GM21737 (cell line): ENCODE data around the gene PRDM1.

Experiments
- ATAC-seq: cut with Tn5 transposase; IDR thresholded peaks from one replicate; pipeline ENCODE4 v1.9.1; 2021; ENCODE audit warnings: mild to moderate bottlenecking, moderate library complexity; ENCODE audit not compliant: unreplicated experiment

Gene PRDM1

DNA sequence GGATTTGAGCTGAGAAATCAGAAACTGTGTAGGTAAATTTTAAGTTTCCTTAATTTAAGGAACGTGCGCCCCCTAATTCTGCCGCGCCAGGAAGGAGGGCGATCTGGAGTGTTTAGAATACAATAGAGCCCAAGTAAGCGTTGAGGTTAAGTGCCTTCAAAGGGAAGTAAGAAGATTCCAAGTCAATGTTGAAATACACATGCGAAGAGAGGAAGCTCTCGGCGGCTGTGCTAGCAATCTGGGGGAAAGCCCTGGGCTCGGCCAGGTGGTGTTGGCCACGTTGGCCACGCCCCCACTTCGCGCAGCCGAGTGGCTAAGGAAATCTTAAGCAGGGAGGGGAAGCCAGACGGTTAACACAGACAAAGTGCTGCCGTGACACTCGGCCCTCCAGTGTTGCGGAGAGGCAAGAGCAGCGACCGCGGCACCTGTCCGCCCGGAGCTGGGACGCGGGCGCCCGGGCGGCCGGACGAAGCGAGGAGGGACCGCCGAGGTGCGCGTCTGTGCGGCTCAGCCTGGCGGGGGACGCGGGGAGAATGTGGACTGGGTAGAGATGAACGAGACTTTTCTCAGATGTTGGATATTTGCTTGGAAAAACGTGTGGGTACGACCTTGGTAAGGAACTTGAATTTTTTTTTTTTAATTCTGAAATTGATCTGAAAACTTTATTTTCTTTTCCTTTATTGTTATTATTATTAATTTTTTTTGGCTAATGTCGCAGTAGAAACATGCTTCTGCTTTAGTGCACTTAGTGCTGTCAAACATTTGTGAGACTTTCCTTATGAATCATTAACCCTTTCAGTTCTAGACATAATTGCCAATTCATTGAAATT is at the start of gene PRDM1:
Gene PRDM1, plus strand, starts transcription at position 353 of the 830 bp plus-strand sequence. Its CDS starts 218 bp downstream, at position 571.
- ATAC-seq, result peak; percentile 73

DNA sequence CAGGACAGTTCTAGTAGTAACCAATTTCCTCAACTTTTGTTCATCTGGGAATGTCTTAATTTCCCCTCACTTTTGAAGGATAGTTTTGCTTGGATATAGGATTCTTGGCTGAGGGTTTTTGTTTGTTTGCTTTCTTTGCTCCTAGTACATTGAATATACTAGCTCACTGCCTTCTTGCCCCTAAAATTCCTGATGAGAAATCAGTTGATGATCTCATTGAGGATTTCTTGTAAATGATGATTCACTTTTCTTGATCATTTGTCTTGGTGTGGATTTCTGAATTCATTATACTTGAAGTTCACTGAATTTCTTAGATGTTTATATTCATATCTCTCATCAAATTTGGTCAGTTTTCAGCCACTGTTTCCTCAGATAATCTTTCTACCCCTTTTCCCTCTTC is 49.1 kb upstream of the PRDM1 start:
- ATAC-seq, result no peak

DNA sequence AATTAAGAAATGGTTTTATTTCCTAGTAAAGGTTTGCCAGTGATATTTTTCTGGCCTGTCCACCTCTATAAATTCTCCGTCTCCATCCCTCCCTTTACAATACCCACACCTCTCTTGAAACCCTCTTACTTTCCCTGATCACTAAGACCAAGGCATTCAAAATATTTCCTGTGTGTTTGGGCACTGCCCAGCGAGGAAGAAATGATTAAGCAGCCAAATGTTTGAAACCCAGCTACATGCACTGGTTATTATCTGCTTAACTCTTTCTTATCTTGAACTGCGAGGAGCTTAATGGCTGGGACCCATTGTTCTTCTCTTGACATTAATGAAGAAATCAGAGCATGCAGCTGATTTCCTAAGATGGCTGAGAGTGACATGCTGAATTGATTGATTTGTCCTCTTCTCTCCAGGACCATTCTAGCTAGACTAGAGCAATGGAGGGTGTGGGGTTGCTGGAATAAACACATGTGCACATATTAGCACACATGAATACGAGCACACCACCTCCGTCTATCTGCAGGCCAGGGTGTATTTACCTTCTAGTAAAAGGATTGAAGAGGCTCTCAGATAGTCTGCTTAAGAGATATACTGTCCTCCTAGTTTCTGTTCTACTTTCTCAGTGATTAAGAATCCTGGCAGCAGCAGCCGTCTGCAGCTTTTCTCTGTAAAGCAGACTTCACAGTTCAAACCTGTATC is 46.1 kb upstream of the PRDM1 start:
- no peak for ATAC-seq

DNA sequence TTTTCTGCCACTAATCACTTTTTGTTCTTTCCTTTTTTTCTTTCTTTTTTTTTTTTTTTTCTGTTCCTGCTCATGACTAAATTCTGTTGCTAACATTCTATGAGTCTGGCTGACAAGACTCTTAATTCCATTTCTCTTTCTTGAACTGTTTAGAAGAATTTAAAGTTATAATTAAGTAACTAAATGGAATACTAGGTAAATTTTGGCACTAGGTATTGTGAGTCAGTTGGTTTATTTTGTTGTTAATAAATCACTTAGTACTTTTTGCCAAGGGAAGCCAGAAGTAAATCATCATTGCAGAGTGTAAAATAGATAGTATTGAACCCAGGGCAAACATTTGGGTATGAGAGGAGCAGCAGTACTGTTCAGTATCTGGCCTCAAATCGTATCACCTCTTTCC is 42.0 kb upstream of the PRDM1 start:
- no peak for ATAC-seq

DNA sequence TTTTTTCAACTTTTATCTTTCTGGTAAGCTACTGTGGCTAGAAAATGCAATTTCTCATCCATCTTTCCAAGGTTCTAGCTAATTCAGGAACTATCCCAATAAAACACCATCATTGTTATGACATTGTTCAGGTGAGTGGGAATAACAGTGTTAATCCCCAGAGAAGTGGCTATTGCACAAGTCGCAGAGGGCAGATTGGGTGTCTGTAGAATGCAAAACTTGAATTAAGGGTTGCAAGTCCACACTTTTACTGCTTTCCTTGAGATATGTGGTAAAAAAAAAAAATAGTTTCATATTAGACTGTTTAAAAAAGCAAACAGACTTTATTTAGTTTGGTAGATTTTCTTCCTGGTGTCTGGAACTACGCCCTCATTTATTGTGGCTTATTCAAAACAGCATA is 41.1 kb upstream of the PRDM1 start:
- no peak for ATAC-seq

DNA sequence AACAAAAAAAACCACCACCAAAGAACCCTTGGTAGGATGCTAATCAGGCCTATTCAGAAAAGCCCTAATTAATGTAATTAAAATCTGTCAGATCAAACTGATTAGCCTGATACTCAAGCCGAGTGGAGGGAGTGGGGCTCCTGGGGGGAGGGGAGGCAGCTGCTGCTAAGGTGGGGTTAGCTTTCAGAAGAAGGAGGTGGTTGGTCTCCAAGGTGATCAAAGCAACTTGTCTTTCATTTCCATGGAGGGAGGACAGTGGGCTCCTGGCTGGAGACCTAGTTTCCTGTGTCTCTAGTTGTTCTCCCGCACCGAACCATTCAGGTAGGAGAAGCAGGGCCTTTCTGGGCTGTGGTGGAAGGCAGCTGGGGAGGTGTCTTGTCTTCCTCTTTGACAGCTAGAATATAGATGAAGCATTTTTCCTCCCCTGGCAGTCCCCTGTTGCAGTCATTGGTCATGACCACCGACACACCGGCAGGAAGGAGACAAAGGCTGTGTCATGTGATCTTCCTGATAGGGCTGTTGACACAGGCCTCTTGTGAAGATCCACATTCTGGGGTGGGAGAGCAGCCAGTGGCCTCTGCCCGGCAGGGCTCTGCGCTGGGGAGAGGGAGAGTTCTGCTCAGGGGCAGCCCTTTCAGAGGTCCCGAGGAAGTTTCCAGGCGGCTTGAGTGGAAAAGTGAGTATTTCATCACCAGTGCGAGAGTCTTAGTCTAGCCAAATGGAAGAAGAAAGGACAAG is 39.9 kb upstream of the PRDM1 start:
- no peak for ATAC-seq

DNA sequence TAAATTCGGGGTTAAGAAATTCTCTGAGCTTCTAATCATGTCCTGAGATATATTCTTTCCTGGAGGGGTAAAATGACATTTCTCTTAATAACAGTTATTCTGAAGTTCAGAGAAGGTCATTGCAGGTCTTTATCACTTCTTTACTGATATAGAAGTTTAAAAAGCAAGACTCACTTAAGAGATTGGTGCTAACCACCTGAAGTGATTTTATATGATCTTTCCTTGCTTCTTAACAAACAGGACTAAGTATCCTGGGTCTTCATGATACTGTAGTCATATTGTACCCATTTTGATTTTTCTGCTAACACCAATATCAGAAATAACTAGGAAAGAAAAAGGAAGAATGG is 39.3 kb upstream of the PRDM1 start:
- no peak for ATAC-seq

DNA sequence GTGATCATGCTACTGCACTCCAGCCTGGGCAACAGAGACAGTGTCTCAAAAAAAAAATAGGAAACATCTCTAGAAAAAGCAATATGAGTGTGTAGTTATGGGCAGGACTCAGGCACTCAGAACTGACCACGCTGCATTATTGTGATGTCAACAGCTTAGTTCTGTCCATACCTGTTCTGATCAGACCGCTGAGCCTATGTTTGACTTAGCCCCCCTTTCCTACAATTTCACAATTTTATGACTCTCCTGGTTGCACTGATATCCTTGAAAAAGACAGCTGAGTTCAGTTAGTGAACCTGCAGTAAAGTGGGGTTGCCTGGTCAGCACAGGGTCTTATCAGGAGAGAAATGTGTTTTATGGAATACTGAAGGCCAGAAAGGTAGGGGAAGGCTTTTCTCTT is 37.8 kb upstream of the PRDM1 start:
- ATAC-seq, result no peak

DNA sequence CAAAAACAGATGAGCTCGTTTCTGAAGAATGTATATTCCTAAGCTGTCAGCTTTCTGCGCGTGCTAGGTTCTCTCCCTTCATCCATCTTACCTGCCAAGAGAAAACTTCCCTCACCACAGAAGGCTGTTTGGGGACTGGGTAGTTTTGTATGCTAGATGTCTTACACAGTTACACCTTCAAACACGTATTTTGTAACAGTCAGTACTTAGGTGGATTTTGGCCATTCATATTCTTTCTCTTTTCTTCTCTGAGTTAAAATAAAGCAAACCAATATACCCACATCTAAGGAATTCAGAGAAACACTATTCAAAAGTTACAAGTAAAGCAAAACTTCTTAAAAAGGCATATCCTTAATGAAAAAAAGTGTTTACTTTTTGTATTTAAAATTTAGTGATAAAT is 35.6 kb upstream of the PRDM1 start:
- ATAC-seq, result no peak

DNA sequence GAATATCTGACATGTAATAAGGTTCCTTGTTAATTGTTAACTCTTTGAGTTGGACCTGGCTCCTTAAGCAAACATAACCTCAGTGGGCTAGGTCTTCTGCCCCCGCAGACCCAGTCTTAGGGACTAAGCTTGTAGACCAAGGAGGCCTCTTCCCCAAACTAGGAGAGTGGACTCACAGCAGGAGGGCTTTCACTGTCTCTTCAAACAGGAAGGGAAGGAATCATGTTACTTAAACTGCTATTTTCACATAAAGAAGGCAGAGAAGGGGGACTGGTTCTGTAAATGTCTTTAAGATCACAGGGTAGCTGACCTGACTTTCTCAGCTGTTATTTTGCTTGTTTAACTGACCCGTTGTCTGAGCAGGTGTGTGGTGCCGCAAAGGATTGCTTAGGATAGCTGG is 34.9 kb upstream of the PRDM1 start:
- no peak for ATAC-seq

DNA sequence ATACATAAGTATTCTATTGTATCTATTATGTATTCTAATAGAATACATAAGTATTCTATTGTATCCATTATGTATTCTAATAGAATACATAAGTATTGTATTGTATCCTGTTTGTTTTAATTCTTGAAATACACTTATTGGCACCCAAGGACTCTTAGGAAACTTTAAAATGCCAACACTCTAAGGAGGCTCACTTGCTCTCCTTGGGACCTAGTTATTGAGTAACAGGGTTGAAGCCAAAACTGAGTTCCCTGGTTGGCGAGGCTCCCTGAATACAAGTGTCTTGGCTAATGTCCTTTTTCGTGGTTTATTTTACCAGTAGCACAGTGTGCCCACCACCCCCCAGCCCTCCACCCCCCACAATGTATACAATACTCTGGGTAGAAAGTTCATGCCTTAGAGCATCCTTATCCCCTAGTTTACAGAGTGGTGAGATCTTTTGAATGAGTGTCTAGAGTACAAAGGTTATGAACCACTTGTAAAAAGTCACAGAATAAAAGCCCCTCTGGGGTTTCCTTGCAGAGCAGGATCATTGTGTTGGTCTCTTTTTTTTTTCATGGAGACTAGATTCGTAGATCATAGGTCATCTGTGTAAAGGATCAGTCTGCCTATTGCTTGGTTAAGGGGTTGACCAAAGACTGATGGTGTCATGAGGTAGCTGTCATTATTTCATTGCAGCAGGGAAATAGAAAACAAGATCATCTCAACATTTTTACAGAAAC is 32.5 kb upstream of the PRDM1 start:
- ATAC-seq, result no peak

DNA sequence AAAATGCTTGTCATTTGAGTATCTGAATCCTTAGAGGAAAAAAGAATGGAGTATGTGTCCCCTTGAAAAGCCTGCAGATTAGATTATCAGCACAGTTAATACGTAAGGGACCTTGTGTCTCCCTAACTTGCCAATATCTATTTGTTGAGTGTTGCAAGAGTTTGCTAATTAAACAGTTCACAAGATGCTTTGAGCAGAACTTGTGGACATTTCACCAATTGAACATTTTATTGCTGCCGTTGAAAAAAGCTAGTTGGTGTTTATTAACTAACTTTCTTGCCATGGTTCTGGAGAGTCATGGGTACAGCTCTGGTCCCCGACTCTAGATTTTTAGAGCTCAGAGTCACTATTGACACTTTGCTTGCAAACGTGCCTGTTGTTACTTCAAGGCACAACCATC is 30.6 kb upstream of the PRDM1 start:
- no peak for ATAC-seq

DNA sequence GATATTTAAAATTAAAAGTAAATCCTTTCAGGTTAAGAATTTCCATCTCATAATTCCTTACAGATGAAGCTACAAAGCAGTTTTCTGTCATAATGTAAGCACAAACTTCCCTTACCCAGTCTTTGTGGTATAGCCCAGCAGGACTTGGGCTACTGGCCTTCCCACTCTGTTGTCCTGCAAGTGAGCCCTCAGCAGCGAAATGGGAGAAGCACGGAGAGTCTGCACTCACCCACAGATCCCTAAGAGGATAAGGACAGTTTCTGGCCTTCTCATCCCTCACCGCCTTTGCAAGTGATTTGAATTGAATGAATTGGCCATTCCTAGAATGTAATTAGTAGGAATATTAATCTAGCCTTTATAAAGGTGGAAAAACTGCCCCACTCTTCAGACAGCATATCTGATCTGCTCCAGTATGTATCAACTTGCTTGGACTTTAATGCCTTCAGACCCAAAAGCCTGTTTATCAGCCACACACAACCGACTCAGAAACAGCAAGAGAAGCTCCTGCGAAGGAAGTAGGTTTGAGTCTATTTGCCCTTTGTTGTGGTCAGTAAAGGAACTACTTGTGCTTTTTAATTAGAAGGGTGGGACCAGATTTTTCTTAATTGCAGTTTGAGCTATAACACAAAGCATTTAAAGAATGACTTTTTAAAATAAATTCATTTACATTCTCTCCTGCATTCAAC is 29.9 kb upstream of the PRDM1 start:
- no peak for ATAC-seq

DNA sequence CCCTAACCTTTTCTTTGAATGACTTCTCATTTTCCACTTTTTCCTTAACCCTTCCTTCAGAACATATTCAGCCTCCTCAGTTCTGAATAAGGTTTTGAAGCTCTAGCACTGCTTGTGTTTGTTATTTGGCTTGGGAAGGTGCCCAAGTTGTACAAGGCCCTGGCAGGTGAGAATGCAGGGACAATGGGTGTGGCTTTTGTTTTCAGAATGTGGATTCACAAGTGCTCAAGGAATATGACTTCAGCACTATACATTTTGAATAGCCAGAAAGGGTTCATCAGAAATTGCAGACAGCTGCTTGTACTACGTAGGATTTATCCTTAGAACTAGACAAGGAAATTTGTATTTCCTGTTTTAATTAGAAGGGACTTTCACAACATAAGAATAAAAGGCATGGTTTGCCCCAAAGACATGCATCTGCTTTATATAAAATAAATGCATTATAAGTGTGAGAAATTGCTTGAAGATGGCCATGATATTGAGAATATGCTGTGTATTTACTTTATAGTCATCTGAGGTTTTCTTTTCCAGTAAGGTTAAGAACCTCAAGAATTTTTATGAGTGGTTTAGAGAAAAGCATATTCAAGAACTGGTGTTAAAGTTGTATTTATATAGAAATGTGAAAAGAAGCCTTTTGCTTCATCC is 29.3 kb upstream of the PRDM1 start:
- ATAC-seq, result no peak

DNA sequence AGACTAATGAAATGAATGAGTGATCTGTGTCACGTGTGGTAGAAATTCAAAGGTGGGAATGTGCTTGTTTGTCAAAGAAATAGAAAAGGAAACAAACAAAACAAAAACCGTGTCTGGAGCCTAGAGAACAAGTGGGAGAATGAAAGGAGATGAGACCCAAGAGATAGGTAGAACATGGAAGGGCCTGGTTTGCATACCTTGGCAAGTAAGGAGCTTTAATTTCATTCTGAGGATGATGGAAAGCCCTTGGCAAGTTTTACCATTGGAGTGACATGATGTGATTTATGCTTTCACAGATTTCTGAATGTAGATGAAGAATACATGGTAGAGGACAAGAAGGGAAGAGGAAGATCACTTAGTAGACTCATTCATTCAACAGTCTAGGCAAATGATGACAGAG is 26.8 kb upstream of the PRDM1 start:
- no peak for ATAC-seq

DNA sequence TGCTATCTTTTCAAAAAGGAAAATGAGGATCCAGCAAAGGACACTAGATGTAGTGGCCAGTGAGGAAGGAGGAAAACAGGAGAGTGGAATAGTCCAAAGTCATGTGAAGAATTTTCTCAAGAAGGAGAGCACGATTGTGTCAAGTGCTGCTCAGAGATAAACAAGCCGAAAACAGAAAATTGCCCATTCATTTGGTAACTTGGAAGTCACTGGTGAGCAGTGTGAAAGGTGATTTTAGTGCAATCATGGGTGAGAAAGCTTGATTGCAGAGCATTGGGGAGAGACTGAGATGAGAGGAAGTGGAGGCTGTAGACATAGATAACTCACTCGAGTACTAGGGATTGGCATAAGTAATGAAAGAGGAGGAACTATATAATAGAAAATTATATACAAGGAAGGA is 26.0 kb upstream of the PRDM1 start:
- no peak for ATAC-seq

DNA sequence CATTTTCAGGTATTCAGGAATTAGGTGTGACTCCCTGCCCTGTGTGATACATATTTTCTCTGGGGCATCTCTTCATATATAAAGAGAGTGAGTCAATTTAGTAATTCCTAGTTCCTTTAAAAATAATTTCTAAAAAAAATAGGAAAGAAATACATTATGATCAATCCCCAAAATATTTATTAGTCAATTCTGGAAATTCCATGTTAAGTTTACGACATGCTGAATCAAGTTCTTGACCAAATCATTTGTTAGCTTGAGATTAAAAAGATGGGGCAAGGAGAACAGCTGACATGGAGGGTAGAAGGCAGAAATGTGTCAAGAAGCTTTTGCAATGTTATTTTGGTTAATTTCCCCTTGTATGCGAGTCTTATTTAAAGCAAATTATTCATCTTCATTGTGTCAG is 22.7 kb upstream of the PRDM1 start:
- no peak for ATAC-seq

DNA sequence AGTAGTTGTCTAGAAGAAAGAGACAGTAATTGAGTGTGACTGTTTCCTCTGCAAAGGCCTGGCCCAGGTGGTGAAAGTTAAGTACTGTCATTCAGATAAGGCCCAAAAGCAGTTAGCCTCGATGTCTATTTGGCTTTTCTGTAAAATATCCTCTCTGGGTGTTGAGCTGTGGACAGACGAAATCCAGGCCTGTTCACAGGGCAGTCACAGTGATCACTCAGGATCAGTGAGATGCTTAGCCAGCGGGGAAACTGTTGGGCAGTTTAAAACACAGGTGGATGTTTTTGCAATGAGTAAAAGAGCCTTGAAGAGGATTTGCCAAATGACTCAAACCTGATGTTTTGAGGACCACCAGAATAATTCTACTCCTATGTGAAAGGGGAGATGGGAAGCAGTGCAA is 22.0 kb upstream of the PRDM1 start:
- no peak for ATAC-seq

DNA sequence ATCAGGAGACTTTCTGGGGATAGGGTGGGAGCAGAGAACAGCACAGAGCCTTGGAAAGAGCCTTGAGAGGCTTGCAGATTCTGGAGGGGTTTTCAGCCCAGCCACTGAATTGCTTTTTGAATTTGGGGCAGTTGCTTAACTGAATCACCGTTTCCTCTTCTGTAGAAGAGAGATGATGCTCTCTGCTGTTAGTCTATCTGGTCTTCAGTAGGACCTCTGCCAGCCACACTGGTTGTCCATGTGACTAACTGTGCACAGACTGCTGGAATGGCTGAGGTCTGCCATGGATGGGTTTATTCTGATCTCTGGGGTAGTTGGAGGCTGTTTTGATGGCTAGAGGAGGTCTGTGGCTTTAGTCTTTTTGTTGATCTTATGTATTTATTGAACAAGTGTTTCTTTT is 21.4 kb upstream of the PRDM1 start:
- no peak for ATAC-seq

DNA sequence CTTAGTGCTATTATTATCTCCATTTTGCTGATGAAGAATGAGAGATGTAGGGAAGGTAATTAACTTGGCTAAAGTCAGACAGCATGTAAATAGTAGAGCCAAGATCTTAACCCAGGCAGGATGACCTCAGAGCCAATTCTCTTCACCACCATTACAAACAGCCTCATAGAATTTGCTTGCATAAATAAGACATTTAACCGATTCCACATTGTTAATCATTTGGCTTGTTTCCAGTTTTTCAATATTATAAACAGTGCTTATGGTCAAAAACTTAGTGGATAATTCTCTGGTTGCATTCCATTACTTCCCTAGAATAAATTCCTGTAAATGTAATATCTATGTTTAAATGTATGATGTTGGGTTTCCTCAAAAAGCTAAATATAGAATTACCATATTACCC is 19.1 kb upstream of the PRDM1 start:
- ATAC-seq, result no peak
